ENCODE results near the gene EDDM13. TPM values are rescaled to one million over a fixed set of nuclear protein-coding genes. Genes with fewer than 3 reads are reported as not detected.
"Not testable (repeated sequence)": the region's sequence is repeated elsewhere in the genome, so short reads cannot be mapped to it uniquely, and the experiment has no call there.

EDDM13 gene
- polyA plus RNA-seq, 3 donors, result 1.4 to 4.7 (median 1.5) TPM

DNA sequence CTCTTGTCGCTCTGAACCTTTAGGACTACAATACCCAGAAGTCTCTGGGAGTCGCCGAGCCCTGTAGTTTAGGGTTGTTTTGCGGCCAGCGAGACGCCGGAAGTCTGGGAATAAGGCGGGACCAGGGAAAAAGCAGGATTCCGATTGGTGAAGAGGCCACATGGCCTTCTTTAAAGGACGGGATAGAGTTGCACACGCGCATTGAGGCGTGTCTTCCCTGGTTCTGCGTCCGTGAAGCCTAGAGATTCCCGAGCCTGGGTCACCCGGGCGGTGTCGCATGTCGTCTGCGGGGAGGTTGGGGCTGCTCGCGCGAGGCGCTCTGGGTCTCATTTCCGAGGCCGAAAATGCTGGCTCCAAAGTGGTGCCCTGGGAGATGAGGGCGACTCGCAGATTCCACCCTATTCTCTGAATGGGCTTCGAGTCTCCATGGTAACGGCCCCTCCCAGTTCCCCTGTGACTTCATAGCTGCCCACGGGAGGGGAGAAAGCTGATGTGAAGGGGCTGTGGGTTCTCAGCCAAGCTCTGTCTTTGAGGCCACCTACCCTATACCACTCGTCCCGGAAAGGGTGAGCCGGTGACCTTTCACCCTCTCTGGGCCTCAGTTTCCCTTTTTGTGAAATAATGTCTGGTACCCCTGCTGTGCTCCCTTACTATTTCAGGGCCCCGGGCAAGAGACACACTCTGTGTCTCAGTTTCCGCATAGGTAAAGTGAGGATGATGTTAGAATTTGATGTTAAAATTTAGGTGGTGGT is 42.7 kb downstream of the EDDM13 start:
- DNase-seq (ENCODE audit: extremely low read depth in 1 of 11, low read depth in 9 of 11, low spot score in 4 of 11), result peak; percentile 96 to 100 (median 98)

DNA sequence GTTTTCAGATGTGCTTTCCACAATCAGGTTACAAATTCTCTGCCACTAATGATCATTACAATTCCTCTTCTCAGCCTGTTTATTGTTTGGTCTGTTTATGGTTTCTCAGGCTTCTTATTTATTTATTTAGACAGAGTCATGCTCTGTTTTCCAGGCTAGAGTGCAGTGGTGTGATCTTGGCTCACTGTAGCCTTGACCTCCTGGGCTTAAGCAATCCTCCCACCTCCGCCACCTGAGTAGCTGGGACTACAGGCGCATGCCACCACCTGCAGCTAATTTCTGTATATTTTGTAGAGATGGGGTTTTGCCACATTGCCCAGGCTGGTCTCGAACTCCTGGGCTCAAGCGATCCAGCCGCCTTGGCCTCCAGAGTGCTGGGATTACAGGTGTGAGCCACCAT is 44.2 kb downstream of the EDDM13 start:
- no peak for DNase-seq (ENCODE audit: extremely low read depth in 1 of 11, low read depth in 9 of 11, low spot score in 4 of 11)

DNA sequence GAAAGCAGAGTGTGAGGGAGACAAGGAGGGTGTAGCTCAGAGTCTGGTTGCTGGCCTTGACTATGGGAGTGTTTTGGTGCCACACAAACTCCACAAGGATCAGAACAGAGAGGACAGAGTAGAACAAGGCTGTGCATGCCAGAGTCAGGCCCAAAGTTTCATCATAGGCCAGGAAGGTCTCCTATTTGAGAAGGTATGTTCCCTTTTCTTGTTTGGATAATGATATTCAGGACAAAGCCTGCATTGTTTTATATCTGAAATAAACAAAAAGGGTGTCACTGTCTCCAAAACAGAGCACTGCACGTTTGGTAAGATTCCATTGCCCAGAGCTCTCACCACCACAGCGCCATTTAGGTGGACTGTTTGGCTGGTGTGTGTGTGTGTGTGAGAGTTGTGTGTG is 45.2 kb downstream of the EDDM13 start:
- no peak for DNase-seq (ENCODE audit: extremely low read depth in 1 of 11, low read depth in 9 of 11, low spot score in 4 of 11)

DNA sequence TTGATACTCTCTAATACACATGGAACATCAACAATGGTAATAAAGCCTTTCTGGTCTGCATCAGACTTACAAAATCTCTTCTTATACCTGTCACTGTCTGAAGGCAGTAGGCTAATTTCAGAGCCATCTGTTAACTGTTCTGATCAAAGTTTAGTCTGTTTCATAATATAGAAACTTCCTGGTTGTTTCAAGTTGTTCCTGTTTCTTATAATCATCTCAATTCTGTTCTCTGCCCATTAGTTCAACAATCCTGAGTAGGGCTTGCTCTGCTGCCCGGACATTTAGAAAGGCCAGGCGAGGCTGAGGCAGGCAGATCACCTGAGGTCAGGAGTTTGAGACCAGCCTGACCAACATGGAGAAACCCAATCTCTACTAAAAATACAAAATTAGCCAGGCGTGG is 47.4 kb downstream of the EDDM13 start:
- DNase-seq (ENCODE audit: extremely low read depth in 1 of 11, low read depth in 9 of 11, low spot score in 4 of 11), result no peak

DNA sequence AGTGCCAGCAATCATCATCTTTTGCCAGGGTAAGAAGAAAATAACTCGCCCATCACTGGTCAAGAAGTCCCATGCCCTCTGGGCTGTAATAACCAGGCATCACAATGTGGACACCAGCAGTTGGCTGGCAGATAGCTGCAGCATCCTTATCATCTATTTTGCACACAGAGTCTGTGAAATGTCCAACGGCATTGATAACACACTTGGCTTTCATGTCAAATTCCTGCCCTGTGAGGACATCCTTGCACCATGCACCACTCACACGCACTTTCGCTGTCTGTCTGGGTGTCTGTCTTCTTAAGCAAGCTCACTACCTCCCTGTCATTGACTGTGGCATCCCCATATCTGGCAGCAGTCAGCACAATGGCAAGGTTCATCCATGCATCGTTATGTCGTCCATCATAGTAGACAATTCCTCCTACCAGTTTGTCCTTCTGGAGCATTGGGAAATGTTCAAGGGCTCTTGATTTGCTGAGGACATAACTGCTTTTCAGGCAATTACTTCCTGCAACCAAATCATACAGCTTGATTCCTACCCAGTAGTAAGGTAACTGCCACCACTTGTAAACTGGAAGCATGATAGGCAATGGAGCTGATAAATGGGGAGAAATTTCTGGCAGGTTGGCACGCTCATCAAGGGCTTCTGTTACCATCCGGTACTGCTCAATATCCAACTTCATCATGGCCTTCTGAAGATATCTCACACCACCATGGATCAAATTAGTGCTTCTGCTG is 48.9 kb downstream of the EDDM13 start:
- DNase-seq (ENCODE audit: extremely low read depth in 1 of 11, low read depth in 9 of 11, low spot score in 4 of 11), result no peak

DNA sequence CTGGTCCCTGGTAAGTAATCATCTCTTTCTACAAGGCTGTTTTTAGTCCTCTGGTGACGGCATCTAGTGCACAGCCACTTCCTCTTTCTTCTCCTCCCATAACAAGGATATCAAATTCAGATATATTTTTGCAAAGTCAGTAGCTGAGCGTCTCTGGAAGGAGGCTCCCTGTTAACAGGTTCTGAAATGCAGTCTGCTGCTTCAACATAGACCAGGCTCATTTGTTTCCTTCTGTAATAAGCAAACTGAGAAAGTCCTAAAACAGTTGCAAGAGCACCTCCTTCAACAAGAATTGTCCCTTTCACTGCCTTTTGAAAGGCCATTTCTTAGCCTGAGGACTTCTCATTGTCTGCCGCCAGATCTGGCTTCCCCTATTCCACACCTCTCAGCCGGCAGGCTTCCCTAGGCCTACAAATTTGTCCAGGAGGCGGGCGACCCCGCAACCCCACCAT is 49.5 kb downstream of the EDDM13 start:
- DNase-seq (ENCODE audit: extremely low read depth in 1 of 11, low read depth in 9 of 11, low spot score in 4 of 11), result no peak

DNA sequence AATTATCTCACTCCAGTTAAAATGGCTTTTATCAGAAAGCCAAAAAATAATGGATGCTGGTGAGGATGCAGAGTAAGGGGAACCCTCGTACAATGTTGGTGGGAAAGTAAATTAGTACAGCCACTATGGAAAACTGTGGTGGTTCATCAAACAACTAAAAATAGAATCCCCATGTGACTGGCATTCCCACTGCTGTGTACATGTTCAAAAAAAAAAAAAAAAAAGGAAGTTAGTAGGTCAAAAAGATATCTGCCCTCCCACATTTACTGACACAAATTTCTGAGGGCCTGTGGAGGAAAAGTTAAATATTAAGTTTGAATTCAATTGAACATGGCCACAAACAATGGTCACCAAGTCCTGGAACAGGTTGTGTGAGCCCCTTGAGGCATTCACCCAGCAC is 51.9 kb downstream of the EDDM13 start:
- no peak for DNase-seq (ENCODE audit: extremely low read depth in 1 of 11, low read depth in 9 of 11, low spot score in 4 of 11)

DNA sequence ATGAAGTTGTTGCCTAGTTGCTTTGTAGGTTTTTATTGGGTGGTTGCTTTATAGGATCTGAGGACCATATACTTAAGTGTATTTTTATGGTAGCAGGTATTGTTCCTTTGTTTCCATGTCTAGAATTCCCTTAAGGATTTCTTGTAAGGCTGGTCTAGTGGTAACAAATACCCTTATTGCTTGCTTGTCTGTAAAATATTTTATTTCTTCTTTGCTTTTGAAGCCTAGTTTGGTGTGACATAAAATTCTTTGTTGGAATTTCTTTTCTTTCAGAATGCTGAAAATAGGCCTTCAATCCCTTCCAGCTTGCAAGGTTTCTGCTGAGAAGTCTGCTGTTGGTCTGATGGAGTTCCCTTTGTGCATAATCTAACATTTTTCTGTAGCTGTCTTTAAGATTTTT is 60.1 kb downstream of the EDDM13 start:
- DNase-seq (ENCODE audit: extremely low read depth in 1 of 11, low read depth in 9 of 11, low spot score in 4 of 11), result no peak

DNA sequence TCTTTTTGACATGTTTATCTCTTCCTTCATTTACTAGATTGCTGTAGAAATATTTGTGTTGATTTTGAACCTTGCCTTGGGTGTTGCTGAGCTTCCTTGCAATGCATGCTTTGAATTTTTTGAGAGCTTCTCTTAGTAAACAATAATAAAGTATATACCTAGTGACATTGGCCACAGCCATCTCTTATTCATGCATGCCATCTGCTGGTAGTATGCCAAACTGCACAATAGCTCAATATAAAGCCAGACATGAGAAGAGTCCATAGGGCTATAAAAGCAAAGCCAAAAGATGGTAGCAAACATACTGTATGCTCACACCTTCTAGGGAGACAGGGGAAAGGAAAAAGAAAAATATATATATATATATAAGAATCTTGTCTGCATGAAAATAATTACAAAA is 61.0 kb downstream of the EDDM13 start:
- DNase-seq (ENCODE audit: extremely low read depth in 1 of 11, low read depth in 9 of 11, low spot score in 4 of 11), result peak in 2 of 11 donors; percentile 17 to 45

DNA sequence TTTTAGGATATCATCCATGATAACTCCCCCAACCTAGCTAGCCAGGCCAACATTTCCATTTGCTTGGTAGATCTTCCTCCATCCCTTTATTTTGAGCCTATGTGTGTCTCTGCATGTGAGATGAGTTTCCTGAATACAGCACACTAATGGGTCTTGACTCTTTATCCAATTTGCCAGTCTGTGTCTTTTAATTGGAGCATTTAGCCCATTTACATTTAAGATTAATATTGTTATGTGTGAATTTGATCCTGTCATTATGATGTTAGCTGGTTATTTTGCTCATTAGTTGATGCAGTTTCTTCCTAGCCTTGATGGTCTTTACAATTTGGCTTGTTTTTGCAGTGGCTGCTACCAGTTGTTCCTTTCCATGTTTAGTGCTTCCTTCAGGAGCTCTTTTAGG is 62.8 kb downstream of the EDDM13 start:
- DNase-seq (ENCODE audit: extremely low read depth in 1 of 11, low read depth in 9 of 11, low spot score in 4 of 11), result not testable (repeated sequence)

DNA sequence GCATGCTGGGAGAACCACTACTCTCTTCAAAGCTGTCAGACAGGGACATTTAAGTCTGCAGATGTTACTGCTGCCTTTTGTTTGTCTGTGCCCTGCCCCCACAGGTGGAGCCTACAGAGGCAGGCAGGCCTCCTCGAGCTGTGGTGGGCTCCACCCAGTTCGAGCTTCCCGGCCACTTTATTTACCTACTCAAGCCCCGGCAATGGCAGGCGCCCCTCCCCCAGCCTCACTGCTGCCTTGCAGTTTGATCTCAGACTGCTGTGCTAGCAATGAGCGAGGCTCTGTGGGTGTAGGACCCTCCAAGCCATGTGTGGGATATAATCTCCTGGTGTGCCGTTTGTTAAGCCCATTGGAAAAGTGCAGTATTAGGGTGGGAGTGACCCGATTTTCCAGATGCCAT is 64.5 kb downstream of the EDDM13 start:
- not testable (repeated sequence) for DNase-seq (ENCODE audit: extremely low read depth in 1 of 11, low read depth in 9 of 11, low spot score in 4 of 11)

DNA sequence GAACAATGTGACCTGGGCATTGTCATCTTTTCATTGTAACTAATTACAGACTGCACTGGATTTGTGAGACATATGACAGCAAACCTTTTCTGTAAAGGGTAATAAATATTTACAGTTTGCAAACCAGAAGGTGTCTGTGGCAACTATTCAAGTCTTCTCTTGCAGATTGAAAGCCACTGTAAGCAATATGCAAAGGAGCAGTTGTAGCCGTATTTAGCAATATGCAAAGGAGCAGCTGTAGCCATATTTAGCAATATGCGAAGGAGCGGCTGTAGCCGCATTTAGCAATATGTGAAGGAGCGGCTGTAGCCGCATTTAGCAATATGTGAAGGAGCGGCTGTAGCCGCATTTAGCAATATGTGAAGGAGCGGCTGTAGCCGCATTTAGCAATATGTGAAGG is 66.5 kb downstream of the EDDM13 start:
- DNase-seq (ENCODE audit: extremely low read depth in 1 of 11, low read depth in 9 of 11, low spot score in 4 of 11), result not testable (repeated sequence)

DNA sequence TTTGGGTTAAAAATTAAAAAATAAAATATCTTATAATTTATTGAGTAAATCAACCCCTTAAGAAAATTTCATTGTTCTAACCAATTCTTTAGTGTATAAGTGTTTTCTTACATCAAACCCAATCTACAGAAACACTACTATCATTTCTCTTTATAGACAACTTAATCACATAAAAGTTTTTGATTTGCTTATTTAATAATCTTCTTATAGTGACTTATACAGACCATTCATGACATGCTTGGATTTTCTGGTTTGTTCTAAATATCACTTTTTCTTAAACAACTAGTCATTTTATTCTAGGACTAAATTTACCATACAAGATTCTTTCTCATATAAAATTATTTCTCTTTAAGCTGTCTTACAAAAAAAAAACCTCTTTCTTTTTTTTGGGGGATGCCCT is 69.4 kb downstream of the EDDM13 start:
- no peak for DNase-seq (ENCODE audit: extremely low read depth in 1 of 11, low read depth in 9 of 11, low spot score in 4 of 11)

DNA sequence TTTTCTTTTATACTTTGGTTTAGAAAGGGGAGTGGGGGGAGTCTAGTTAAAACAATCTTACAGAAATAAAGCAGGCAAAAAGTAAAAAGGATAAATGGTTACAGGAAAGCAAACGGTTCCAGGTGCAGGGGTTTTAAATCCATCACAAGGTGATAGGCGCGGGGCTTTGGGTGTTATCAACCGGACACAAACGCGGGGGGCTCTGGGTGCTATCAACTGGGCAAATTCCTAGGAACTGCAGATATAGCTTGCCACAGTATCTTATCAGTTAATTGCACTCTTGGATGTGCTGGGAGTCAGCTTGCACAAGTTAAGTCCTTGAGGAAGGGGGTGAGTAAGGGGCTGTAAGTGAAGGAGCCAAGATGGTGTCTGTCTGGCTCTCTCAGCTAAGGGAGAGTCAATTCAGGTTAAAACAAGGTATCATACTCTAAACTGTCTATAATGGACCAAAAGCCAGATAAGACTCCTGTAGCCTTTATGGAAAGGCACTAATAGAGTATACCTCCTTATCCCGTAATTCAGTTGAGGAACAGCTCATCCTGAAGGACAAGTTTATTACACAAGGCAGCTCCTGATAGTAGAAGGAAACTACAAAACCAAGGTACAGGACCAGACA is 74.7 kb downstream of the EDDM13 start:
- DNase-seq (ENCODE audit: extremely low read depth in 1 of 11, low read depth in 9 of 11, low spot score in 4 of 11), result no peak

DNA sequence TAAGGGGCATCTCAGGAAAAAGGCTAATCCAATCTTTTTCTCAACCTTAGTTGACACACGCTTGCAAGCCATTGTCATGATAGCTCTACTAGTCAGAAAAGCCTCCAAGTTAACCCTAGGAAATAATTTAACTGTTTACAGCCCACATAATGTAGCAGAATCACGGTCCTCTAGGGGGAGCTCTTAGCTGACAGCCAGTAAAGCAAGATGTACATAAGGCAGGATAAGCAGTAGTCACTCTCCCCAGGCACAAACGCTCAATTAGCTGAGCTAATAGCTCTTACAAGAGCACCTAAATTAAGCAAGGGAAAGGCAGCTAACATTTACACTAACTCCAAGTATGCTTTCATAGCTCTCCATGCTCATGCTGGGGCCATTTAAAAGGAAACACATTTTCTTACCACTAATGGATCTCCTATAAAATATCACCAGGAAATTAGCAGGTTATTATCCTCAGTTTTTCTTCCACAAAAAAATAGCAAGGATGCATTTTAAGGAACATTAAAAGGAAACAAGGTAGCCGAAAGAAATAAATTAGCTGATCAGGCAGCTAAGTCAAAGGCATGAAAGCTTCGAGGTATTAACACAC is 75.8 kb downstream of the EDDM13 start:
- no peak for DNase-seq (ENCODE audit: extremely low read depth in 1 of 11, low read depth in 9 of 11, low spot score in 4 of 11)

DNA sequence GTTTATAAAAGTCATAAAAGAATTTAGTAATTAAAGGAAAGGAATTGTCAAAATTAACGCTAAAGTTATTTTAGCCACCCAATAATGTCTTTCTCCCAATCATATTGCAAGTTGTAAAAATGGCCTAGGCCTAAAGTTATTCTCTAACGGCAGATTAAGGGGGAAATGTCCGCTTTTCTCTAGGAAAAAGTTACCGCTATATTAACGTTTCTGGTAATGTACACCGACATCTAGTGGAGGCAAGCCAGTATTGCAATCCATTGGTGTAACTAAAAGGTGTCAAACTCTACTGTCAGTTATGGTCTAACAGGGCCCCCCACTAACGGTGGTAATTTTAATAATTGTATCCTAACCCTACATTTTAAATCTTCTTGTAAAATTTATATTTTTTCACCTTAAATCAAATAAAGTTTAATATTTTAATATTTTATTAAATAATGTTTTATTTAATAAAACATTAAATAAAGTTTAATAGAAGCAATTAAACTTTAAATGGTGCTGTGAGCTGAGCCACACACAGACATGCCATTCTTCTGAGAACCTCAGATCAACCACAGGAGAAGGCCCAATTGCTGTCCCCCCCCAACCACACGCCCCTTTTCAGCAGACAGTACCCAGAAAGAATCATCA is 78.0 kb downstream of the EDDM13 start:
- peak in 10 of 11 donors; percentile 33 to 70 (median 47) for DNase-seq (ENCODE audit: extremely low read depth in 1 of 11, low read depth in 9 of 11, low spot score in 4 of 11)

DNA sequence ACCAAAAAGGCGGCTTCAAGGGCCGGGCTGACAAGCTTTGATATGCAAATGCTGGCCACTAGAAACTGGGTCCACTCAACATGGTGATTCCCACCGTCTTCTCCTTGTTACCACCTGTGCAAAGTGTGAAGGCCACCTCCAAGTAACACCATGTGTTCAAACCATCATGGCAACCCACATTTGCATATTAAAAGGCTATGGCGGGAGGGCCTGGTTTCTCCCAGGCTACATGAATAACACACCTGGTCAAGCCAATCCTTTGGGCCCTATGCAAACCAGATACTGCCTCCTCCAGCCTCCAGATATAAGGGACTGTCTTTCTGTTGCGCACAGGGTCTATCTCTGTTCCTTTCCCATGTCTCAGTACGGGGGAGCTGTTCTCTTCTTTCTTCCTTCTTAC is 78.7 kb downstream of the EDDM13 start:
- DNase-seq (ENCODE audit: extremely low read depth in 1 of 11, low read depth in 9 of 11, low spot score in 4 of 11), result no peak

DNA sequence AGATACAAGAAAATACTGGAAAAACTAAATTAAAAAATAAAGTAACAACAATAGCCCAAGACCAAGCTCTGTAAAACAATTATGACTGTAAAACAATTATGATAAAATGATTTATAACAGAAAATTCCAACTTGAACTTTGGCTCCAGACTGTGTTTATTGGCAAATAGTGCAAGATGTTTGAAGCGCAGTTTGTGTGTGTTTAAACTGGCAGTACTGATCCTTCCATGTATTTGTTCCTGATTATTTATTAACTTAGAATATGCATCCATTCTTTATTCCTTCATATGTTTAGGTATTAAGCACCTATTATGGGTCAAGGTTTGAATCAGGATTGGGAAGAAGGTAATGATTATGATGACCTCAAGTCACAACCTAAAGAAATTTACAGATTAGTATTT is 83.0 kb downstream of the EDDM13 start:
- DNase-seq (ENCODE audit: extremely low read depth in 1 of 11, low read depth in 9 of 11, low spot score in 4 of 11), result no peak

DNA sequence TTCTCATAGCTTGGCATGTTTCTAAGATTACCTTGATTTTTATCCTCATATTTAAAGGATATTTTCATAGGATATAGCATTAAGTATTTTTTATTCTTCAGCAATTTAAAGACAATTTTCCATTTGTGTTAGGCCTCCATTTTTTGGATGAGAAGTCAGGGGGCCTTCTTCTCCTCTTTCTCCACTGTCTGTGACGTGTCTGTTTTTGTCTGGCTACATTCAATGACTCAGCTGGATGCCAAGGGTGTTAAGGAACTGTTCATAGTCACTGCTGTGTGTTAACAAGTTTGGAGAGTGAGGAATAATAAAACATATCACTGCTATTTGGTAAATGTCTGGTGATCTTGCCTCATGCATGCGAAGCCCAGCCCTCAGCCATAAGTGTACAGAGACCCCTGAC is 84.4 kb downstream of the EDDM13 start:
- DNase-seq (ENCODE audit: extremely low read depth in 1 of 11, low read depth in 9 of 11, low spot score in 4 of 11), result no peak

All from renal cortex interstitium (tissue), 11 donors.